ENCODE measurements around the gene PRPF18.
"Not testable (repeated sequence)": the region's sequence is repeated elsewhere in the genome, so short reads cannot be mapped to it uniquely, and the experiment has no call there.

PRPF18 gene, protein sequence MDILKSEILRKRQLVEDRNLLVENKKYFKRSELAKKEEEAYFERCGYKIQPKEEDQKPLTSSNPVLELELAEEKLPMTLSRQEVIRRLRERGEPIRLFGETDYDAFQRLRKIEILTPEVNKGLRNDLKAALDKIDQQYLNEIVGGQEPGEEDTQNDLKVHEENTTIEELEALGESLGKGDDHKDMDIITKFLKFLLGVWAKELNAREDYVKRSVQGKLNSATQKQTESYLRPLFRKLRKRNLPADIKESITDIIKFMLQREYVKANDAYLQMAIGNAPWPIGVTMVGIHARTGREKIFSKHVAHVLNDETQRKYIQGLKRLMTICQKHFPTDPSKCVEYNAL

DNA sequence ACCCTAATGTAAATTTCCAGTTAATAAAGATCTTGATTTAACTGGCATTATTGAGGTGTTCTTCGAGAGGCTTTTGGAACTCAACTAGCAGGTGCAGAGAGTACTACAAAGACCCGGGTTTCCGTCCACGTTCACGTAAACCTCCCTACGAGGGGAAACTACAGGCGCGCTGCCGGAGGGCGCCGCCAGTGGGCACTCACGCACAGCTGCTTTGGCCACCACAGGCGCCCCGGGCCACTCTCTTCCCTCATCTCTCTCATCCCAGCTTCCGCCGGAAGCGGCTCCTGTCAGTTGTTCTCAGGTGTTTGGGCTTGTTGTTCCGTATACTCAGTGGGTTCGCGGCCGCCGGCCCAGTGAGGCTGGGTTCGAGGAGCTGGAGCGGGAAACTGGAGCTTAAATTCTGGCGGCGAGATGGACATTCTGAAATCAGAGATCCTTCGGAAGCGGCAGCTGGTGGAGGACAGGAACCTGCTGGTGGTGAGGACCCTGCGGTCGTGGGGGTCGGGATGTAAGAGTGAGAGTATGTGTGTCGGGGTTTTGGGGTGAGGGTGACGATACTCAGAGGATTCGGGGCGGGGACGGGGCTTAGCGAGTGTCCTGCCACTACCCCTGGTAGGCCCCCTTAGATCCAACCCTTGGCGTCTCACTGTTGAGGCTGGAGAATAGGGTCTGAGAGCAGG is at the start of gene PRPF18:
PRPF18 (plus strand) TSS at position 290 of the 680 bp plus-strand sequence; CDS start at position 412, 122 bp downstream.
- DNase-seq: peak; percentile 93

DNA sequence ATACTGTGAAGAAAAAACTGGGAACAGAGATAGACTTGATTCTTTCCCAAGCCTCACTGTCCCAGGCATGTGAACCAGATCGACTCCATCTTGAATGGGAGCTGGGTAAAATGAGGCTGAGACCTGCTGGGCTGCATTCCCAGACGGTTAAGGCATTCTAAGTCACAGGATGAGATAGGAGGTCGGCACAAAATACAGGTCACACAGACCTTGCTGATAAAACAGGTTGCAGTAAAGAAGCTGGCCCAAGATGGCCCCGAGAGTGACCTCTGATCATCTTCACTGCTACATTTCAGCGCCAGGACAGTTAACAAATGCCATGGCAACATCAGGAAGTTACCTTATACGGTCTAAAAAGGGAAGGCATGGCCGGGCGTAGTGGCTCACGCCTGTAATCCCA is 48.8 kb upstream of the PRPF18 start:
- DNase-seq: not testable (repeated sequence)

DNA sequence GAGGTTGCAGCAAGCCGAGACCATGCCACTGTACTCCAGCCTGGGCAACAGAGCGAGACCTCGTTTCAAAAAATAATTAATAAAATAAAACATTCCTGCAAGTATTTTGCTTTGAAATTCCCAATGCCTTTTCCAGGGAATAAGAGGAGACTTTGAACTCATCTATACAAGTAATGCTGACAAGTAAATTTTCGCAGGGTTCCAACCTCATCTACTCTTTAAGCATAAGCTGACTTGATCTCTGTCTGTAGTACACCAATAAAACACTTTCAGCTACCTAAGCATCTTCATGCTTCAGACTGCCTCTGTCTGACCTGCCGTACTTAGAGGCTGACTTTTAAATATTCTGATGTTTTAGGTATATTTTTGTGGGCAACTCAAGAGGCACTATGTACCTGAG is 44.2 kb upstream of the PRPF18 start:
- no peak for DNase-seq

DNA sequence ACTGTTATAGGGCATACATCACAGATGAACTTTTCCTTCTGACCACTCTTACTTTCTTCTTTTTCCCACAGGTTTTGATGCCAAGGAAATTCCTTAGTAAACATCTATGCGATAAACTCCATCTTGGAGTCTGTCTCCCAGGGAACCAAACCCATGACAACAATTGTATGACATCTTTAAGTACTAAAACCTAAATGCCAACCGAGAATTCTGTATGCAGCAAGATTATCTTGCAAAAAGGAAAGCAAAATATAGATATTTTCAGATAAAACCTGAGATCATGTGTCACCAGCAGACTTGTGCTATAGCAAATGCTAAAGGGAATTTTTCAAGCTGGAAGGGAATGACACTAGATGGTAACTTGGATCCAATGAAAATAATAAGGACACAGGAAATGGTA is 36.0 kb upstream of the PRPF18 start:
- DNase-seq: no peak

DNA sequence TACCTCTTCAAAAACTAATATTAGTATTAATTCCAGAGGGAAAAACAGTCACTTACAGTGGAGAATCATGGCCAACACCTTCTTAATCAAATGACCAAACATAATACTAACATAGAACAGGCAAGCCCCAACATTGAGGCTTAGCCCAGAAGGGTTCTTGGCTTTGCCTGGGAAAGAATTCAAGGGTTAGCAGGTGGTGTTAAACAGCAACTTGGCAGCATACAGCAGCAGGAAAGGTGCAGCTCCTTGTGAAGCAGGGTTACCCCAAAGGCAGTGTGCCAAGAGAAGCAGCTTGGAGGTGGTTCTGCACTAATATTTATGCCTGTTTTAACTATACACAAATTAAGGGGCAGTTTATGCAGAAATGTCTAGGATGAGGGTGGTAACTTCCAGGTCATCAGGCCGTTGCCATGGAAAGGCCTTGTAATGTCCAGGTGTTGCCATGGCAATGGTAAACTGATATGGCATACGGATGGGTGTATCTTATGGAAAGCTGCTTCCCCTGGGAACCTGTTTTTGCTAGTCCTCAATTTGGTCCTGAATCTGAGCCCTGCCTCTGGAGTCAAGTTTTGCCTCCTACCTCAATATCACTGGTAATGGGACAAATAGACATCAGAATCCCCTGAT is 30.8 kb upstream of the PRPF18 start:
- DNase-seq: peak; percentile 88

DNA sequence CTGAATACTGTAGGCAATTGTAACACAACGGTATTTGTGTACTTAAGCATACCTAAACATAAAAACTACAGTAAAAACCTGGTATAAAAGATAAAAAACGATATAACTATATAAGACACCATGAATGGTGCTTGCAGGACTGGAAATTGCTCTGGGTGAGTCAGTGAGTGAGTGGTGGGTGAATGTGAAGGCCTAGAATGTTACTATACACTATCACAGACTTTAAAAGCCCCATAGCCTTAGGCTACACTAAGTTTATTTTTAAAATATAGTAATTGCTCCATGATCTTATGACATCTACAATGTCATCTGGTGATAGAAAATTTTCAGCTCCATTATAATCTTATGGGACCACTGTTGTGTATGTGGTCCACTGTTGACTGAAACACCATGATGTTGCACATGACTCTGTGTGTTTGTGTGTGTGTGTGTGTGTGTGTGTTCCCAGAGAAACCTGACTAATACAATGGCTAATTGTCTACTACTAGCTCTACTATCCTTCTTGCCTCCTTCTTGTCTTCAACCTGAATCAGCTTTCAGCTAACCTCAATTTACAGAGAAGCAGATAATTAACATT is 27.6 kb upstream of the PRPF18 start:
- DNase-seq: no peak

DNA sequence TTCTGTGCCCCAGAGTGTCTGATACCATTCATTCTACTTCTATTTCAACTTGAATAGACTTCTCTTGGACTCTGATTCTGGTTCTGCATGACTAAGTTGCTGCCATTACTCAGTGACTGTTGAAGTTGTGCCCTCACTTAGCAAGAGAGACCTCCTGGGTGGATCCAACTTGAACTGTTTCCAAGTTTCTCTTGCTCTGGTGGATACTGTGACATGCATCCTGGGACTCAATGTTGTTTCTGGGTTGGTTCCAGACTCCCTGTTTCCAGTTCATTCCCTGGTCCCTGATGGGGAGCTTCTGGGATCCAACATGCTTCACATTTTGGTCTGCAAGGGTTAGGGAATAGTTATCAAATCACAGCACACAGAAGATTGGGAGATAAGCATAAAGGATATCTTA is 26.2 kb upstream of the PRPF18 start:
- no peak for DNase-seq

DNA sequence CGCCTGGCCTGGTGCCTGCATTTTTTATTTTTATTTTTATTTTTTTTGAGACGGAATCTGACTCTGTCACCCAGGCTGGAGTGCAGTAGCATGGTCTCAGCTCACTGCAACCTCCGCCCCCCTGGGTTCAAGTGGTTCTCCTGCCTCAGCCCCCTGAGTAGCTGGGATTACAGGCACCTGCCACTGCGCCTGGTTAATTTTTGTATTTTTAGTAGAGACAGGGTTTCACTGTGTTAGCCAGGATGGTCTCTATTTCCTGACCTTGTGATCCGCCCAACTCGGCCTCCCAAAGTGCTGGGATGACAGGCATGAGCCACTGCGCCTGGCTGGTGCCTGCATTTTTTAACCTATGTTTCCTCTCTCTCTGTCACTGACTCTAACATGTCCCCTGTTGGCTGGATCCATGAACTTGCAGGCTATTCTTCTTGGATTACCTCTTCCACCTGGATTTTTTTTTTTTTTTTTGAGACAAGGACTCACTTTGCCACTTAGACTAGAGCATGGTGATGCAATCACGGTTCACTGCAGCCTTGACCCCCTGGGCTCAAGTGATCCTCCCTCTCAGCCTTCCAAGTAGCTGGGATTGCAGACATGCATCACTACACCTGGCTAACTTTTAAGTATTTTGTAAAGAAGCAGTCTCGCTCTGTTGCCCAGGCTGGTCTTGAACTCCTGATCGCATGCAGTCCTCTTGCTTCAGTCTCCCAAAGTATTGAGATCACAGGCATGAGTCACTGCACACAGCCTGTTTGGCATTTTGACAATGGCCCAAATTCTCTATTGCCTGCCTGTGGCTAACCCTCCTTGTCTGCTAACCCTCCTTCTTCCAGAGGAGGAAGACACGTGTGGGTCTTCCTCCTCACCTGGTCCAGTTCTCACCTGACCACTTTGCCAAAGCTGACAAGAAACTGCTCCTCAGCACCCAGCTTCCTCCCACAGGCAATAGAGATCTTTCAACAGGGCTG is 23.0 kb upstream of the PRPF18 start:
- no peak for DNase-seq

DNA sequence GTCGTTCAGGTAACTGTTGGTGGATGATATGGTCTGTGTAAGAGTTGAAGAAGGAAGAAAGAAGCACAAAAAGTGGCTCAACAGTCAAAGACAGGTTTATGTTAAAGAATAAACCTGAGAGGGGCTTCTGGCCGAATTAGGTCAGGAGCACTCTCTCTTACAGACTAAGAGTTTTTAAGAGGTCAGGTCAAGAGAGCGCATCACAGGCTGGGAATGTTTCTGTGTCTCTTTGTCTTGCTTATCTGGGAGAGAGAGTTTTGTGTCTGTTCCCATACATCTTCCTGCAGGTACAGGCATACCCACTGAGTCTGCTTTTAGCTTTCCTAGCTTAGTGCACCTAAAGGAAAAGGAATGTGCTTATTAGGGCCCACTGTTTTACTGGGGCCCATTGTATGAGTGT is 22.2 kb upstream of the PRPF18 start:
- no peak for DNase-seq

DNA sequence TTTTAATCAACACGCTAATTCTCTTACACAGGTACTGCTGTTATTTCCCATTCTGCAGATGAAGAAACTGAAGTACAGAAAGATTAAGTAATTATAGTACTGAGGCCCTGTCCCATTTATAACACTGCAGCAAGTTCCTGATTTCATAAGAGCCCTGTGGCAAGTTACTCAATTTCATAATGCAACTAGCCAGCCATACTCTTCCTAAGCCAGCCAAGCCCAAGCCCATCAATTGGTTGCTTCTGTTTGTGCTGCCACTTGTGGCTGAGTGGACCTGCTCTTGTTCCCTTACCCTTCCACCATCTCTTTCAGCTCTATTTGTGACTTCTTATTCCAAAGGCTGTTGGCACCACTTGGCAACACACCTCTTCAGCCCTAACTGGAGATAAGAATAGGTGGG is 19.7 kb upstream of the PRPF18 start:
- DNase-seq: no peak

DNA sequence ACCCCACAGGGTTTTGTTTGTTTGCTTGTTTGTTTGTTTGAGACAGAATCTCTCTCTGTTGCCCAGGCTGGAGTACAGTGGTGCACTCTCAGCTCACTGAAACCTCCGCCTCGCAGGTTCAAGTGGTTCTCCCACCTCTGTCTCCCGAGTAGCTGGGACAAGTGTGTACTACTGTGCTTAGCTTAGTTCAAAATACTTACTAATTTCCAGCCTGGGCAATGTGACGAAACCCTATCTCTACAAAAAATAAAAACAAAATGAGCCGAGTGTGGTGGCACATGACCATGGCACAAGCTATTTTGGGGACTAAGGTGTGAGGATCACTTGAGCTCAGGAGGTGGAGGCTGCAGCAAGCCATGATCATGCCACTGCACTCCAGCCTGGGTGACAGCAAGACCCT is 15.2 kb upstream of the PRPF18 start:
- DNase-seq: no peak

DNA sequence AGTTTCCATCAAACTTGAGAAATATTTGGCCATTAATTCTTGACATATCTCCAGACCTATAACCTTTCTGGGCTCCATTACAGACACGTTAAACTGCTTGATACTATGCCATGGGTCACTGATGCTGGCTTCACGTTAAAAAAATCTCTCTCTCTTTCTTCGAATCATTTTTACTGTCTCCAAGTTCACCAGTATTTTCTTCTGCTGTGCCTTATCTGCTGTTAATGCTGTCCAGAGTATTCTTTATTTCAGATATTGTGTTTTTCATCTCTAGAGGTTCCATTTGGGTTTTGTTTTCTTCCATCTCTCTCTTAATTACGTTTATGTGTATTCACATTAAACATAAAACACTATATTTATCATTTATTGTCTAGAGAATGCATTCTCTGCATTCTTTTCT is 12.8 kb upstream of the PRPF18 start:
- DNase-seq: no peak

DNA sequence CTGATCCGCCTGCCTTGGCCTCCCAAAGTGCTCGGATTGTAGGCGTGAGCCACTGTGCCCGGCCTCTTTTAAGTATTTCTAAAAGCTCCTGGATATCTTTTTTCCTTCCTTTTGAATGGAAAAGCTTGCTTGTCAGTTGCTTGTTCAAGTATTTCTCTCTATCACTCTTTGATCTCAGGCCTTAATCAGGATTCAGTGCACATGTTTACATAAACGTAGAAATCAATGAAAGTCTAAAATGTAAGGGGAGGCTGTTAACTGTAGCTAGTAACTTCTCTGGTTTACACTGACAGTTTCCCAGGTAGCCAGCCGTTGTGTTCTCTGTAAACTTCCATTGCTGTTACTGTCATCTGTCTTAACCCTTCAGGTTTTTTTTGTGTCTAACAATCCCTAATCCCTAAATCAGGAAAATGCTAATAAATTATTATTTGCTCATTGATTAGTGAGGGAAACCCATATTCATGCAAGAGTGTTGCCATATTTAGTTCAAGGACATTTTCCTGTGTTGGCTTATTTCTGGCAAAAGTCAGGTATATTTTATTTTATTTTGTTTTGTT is 1.5 kb upstream of the PRPF18 start:
- no peak for DNase-seq

DNA sequence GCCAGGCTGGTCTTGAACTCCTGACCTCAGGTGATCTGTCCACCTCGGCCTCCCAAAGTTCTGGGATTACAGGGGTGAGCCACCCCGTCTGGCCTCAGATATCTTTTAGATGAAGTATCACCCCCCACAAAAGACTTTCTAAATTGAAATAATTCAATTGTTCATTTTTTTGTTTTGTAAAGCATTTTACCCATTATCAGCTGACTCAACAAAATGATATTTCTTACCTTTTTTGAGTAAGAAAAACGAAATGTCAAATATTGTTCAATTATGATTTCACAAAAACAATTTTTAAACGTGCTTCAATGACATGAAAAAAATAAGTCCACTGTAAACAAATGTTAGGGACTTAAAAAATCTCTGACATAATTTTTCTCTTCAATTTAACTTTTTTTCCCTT is 822 bp upstream of the PRPF18 start:
- DNase-seq: no peak

DNA sequence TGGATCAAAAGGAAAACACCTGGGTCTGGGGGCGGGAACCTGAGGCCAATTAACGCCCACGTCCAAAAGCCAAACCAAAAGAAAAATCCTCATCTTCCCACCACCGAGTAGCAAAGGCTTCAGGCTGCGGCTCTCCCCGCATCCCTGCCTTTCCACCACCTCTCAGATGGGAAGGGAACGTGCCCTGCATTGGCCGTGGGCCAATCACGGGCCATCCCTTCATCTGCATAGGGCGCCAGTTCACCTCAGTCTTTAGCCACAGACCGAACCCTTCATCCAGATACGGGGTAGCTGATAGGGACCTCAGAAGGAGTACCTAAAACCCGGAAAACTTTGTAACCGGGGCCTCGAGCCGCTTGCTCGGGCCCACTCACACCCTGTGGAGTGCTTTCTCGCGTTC is 626 bp downstream of the PRPF18 start:
- no peak for DNase-seq

DNA sequence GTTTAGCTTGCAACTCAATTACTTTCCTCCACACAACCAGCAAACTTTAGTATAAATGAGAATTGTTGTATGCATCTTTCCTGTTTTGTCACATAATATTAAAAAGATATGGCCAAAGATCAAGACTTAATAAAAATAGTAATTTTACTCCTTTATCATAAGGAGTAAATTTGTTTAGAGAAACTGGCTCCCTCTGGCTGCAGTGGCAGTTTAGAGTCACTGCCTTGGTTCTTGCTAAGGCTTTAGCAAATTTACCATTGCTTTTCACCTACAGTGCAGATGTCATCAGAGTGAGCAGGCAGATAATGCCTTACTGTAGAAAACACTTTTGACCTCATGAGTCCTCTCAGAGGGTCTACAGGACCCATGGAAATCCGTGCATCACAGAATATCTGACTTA is 2.6 kb downstream of the PRPF18 start:
- no peak for DNase-seq

DNA sequence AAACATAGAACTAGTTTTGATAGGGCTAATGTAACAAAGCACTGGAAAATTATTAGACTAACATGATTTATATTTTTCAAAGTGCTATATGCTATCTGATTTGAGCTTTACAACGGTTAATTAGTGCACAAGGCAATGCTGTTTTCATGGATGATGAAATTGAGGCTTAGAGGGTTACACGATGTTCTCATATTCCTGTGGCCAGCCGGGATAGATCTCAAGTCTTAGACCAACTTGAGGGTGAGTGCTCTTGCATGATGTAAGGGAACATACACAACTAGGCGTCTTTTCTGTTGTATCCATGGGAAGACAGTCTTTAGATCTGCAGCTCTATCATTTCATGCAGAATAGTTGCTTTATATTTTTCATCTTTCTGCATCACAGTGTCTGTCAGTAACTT is 4.1 kb downstream of the PRPF18 start:
- no peak for DNase-seq

DNA sequence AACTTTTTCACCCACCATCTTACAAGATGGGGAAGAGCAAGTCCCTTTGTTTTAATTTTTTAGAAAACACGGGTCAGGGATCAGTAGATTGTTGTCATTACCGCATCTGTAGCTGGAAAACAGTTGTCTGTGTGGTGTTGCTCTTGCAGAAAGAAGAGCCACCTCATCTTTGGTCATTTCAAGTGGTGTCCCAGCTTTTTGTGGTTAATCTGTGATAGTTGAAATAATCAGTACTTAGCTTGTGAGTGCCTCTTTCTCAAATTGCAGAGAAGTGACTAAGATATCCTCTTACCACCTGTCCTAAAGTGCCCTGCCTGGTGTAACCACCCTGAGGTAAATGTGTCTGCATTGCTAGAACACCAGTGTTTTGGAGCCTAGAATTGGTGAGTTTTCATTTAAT is 5.5 kb downstream of the PRPF18 start:
- no peak for DNase-seq

DNA sequence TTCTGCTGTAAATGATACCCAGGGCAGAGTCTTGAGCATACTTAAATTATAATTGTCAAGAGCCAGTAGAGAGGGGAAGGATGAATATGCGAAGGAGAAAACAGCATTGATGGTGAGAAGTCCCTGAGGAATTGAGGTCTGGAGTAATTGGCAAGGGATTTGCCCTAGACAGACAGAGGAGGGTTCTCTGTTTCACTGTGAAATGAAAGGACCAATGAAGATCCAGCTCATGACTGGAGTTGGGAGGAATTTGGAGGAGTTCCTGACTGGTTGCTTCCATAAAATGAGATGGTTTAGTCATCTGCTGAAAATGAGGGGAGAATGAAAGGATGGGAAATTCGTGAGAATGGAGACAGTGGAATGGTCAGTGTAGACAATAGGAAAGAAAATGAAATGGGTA is 6.8 kb downstream of the PRPF18 start:
- DNase-seq: no peak

DNA sequence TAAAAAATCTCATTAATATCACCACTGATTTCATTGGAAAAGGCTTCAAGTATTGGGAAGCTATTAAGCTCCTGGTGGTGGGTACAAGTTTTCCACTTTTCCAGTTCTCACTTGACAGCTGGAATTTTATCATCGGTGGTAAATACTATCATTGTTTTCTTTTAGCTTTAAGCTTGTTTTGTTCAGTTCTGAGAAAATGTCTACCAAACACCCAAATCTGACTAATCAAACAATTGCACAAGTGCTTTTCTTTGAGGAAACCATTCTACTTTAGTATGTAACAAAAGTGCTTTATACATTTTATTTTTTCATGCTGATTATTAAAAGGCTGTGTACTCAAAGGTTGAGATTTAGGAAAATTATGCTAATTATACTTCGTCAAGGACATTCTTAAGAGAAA is 7.9 kb downstream of the PRPF18 start:
- no peak for DNase-seq

DNA sequence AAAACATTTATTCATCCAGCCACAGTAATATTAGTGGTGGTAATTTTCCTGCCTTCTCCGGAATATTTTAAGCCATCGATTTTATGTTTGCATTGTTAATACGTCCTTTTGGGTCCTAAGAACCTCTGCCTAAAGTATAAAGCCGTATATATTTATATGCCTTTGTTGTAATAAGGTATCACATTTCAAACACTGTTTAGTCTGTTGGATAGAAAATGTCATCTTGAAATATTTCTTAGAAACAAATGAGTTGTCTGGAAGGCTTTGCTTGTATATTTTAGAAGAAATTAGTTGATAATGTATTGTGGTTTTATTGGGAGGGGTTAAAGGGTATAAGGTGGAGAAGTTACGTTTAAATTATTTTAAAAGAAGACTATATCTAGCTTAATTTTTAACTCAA is 11.1 kb downstream of the PRPF18 start:
- DNase-seq: no peak

DNA sequence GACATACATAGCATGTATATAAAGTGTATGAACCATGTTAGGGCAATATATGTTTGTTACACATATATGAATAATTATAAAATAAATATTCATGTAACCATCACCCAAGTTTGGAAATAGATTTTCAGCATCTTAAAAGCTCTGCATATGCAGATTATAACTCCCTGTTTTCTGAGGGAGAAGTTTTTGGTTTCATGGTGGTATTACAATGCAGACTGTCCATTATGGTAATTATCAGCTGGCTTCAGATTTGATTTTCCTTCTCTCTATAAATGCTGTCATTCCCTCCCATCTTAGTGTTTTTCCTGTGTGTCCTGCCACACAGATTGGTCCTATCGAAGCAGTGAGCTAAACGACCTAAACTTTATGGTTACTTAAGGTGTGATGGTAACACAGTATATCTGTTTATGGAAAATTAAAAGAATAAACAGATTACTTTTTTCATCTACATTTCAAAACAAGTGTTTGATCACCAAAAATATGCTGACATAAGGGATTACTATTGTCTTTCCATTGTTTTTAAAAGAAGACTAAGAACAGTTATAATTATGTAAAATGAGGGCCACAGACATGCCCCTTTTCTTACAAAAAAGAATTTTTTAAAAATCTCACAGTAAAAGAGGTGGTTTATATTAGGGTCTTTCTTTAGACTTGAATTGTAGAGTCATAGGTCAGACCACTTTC is 17.7 kb downstream of the PRPF18 start:
- no peak for DNase-seq
